ENCODE data around the gene KANSL2.
"Not testable (repeated sequence)": the region's sequence is repeated elsewhere in the genome, so short reads cannot be mapped to it uniquely, and the experiment has no call there.

Gene KANSL2

DNA sequence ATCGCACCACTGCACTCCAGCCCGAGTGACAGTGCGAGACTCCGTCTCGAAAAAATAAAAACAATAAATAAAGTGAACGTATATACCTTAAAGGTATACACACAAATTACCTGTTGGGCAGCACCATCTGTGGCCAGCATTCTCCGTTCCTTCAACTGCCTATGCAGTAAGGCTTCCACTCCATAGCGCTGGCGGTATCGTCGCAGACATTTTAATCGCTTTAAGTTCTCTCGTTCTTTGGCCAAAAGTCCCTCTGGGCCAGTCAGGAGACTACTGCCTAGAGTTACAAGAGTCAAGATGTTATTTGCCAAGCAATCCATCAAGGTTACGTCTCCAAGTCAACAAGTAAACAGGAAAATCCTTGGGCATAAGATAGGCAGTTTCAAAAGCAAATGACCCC, 13.0 kb downstream of the KANSL2 start:
- Histone ChIP-seq H3K9ac (ENCODE audit: low read length) (no peak overlapping the region), H4K5ac (ENCODE audit: low read length) (no peak overlapping the region), H3K56ac (ENCODE audit: low read length) (no peak overlapping the region), H3K4me2 (ENCODE audit: low read length) (no peak overlapping the region), H3K4me3 (ENCODE audit: low read length) (no peak overlapping the region), H3K23ac (ENCODE audit: low read length) (no peak overlapping the region), H3K18ac (ENCODE audit: low read length) (no peak overlapping the region), H3K79me1 (ENCODE audit: low read length) (peaks cover 1% of the 10 kb centered on the region), H2BK120ac (ENCODE audit: low read depth, low read length) (no peak overlapping the region), H2BK15ac (replicated peaks; ENCODE audit: low read depth) (no peak overlapping the region), H3K36me3 (ENCODE audit: control insufficient read depth, insufficient read depth, low read length) (peaks cover 8% of the 10 kb centered on the region), H3K79me2 (ENCODE audit: control insufficient read depth, insufficient read depth, low read length) (peaks cover 5% of the 10 kb centered on the region), H4K8ac (ENCODE audit: low read depth, low read length) (no peak overlapping the region), H2BK5ac (ENCODE audit: low read length) (no peak overlapping the region), H3K4ac (ENCODE audit: low read depth, low read length) (no peak overlapping the region), H3K27me3 (ENCODE audit: insufficient read depth, low read length, poor library complexity) (no peaks in the 10 kb centered on the region), H3K4me1 (ENCODE audit: control insufficient read depth, low read depth, low read length) (no peaks in the 10 kb centered on the region), H2AK5ac (ENCODE audit: low read length) (no peak overlapping the region), H3K27ac (ENCODE audit: low read depth, low read length) (no peak overlapping the region)
- WGBS (ENCODE audit: extremely low coverage, insufficient coverage, low lambda C conversion rate), result no CpG with 5 or more reads among the region's 14 CpGs
- DNase-seq, result no peak

DNA sequence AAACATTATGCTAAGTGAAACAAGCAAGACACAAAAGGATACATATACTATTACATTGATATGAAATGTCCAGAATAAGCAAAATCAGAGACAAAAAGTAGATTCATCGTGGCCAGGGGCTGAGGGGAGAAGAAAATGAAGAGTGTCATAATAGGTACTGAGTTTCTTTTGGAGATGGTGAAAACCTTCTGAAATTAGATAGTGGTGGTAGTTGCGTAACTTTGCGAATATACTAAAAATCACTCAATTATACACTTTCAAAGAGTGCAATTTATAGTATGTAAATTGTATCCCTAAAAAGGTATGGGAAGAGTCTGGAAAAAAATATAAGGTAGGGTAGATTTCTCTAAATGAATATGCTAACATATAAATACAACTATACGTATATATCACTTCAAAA, 22.2 kb downstream of the KANSL2 start:
- WGBS (ENCODE audit: extremely low coverage, insufficient coverage, low lambda C conversion rate), result no CpG with 5 or more reads among the region's 4 CpGs
- Histone ChIP-seq H3K9ac (ENCODE audit: low read length) (no peak overlapping the region), H2BK5ac (ENCODE audit: low read length) (no peak overlapping the region), H3K4me1 (ENCODE audit: control insufficient read depth, low read depth, low read length) (no peaks in the 10 kb centered on the region), H3K36me3 (ENCODE audit: control insufficient read depth, insufficient read depth, low read length) (peaks cover 5% of the 10 kb centered on the region), H4K5ac (ENCODE audit: low read length) (no peak overlapping the region), H3K23ac (ENCODE audit: low read length) (no peak overlapping the region), H3K4ac (ENCODE audit: low read depth, low read length) (no peak overlapping the region), H3K56ac (ENCODE audit: low read length) (no peak overlapping the region), H3K18ac (ENCODE audit: low read length) (no peak overlapping the region), H3K79me1 (ENCODE audit: low read length) (no peaks in the 10 kb centered on the region), H2BK15ac (replicated peaks; ENCODE audit: low read depth) (no peak overlapping the region), H3K4me3 (ENCODE audit: low read length) (no peak overlapping the region), H3K27me3 (ENCODE audit: insufficient read depth, low read length, poor library complexity) (no peaks in the 10 kb centered on the region), H3K27ac (ENCODE audit: low read depth, low read length) (no peak overlapping the region), H2BK120ac (ENCODE audit: low read depth, low read length) (no peak overlapping the region), H3K79me2 (ENCODE audit: control insufficient read depth, insufficient read depth, low read length) (no peaks in the 10 kb centered on the region), H3K4me2 (ENCODE audit: low read length) (no peak overlapping the region), H4K8ac (ENCODE audit: low read depth, low read length) (no peak overlapping the region), H2AK5ac (ENCODE audit: low read length) (no peak overlapping the region)
- no peak for DNase-seq

DNA sequence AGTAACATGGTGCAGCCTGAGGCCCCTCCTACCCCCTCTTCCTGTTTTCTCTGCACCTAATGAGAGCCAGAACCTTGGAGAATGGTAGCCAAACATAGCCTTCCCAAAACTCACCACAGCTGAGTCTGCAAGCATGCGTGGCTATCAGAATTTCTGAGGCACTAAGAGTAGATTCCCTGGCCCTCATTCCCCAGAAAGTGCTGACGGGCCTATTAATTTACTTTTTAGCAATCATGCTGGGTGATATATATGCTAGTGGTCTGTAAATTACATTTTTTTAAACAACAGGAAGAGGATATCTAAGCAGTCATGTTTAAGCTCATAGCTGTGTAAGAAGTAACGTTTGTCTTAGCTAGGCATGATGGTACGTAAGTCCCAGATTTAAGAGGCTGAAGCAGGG, 30.4 kb downstream of the KANSL2 start:
- Histone ChIP-seq H3K4me1 (ENCODE audit: control insufficient read depth, low read depth, low read length) (no peaks in the 10 kb centered on the region), H3K27ac (ENCODE audit: low read depth, low read length) (no peak overlapping the region), H3K56ac (ENCODE audit: low read length) (no peak overlapping the region), H3K9ac (ENCODE audit: low read length) (no peak overlapping the region), H3K36me3 (ENCODE audit: control insufficient read depth, insufficient read depth, low read length) (peaks cover 6% of the 10 kb centered on the region), H3K27me3 (ENCODE audit: insufficient read depth, low read length, poor library complexity) (no peaks in the 10 kb centered on the region), H4K8ac (ENCODE audit: low read depth, low read length) (no peak overlapping the region), H3K4me3 (ENCODE audit: low read length) (no peak overlapping the region), H3K4ac (ENCODE audit: low read depth, low read length) (no peak overlapping the region), H2AK5ac (ENCODE audit: low read length) (no peak overlapping the region), H2BK120ac (ENCODE audit: low read depth, low read length) (no peak overlapping the region), H4K5ac (ENCODE audit: low read length) (no peak overlapping the region), H2BK5ac (ENCODE audit: low read length) (no peak overlapping the region), H3K4me2 (ENCODE audit: low read length) (no peak overlapping the region), H3K79me1 (ENCODE audit: low read length) (no peaks in the 10 kb centered on the region), H3K23ac (ENCODE audit: low read length) (no peak overlapping the region), H3K79me2 (ENCODE audit: control insufficient read depth, insufficient read depth, low read length) (no peaks in the 10 kb centered on the region), H2BK15ac (replicated peaks; ENCODE audit: low read depth) (no peak overlapping the region), H3K18ac (ENCODE audit: low read length) (no peak overlapping the region)
- WGBS (ENCODE audit: extremely low coverage, insufficient coverage, low lambda C conversion rate), result no CpG with 5 or more reads among the region's 4 CpGs
- no peak for DNase-seq

DNA sequence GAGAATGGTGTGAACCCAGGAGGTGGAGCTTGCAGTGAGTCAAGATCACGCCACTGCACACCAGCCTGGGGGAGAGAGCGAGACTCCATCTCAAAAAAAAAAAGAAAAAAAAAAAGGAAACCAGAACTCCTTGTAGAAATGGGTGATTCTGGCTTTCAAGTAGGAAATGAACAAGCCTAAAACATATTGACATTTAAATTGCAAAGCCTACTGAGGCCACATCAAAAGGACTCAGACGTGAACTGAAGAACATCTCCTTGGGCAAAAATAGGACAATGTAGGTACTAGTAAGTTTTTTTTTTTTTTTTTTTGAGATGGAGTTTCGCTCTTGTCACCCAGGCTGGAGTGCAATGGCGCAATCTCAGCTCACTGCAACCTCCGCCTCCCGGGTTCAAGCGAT, 36.7 kb downstream of the KANSL2 start:
- not testable (repeated sequence) for H3K79me2 ChIP-seq (ENCODE audit: control insufficient read depth, insufficient read depth, low read length); H2BK5ac ChIP-seq (ENCODE audit: low read length); H3K18ac ChIP-seq (ENCODE audit: low read length); H4K8ac ChIP-seq (ENCODE audit: low read depth, low read length); H3K36me3 ChIP-seq (ENCODE audit: control insufficient read depth, insufficient read depth, low read length); H3K4ac ChIP-seq (ENCODE audit: low read depth, low read length); H2AK5ac ChIP-seq (ENCODE audit: low read length); H3K23ac ChIP-seq (ENCODE audit: low read length); H3K79me1 ChIP-seq (ENCODE audit: low read length); H3K9ac ChIP-seq (ENCODE audit: low read length); DNase-seq; H3K27me3 ChIP-seq (ENCODE audit: insufficient read depth, low read length, poor library complexity); H3K4me2 ChIP-seq (ENCODE audit: low read length); H4K5ac ChIP-seq (ENCODE audit: low read length); H2BK120ac ChIP-seq (ENCODE audit: low read depth, low read length); H3K56ac ChIP-seq (ENCODE audit: low read length); H2BK15ac ChIP-seq (replicated peaks; ENCODE audit: low read depth); H3K27ac ChIP-seq (ENCODE audit: low read depth, low read length); H3K4me1 ChIP-seq (ENCODE audit: control insufficient read depth, low read depth, low read length); H3K4me3 ChIP-seq (ENCODE audit: low read length)
- WGBS (ENCODE audit: extremely low coverage, insufficient coverage, low lambda C conversion rate), result no CpG with 5 or more reads among the region's 8 CpGs

DNA sequence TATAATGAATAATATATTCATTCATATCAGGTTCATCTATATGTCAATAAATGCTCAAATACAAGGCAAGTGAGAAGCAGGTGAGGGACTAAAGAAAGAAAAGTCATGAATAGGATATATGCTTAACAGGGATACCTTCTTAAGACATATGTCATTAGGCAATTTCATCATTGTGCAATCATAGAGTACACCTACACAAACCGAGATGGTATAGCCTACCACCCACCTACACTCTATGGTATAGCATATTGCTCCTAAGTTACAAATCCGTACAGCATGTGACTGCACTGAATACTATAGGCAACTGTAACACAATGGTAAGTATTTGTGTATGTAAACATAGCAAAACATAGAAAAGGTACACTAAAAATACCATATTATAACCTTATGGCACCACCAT, 39.0 kb downstream of the KANSL2 start:
- Histone ChIP-seq H3K4me2 (ENCODE audit: low read length) (no peak overlapping the region), H3K36me3 (ENCODE audit: control insufficient read depth, insufficient read depth, low read length) (peaks cover 4% of the 10 kb centered on the region), H3K27ac (ENCODE audit: low read depth, low read length) (no peak overlapping the region), H3K23ac (ENCODE audit: low read length) (no peak overlapping the region), H2AK5ac (ENCODE audit: low read length) (no peak overlapping the region), H3K4me3 (ENCODE audit: low read length) (no peak overlapping the region), H2BK5ac (ENCODE audit: low read length) (no peak overlapping the region), H3K9ac (ENCODE audit: low read length) (no peak overlapping the region), H3K79me1 (ENCODE audit: low read length) (no peaks in the 10 kb centered on the region), H3K56ac (ENCODE audit: low read length) (no peak overlapping the region), H4K5ac (ENCODE audit: low read length) (no peak overlapping the region), H3K27me3 (ENCODE audit: insufficient read depth, low read length, poor library complexity) (no peaks in the 10 kb centered on the region), H3K79me2 (ENCODE audit: control insufficient read depth, insufficient read depth, low read length) (no peaks in the 10 kb centered on the region), H3K4ac (ENCODE audit: low read depth, low read length) (no peak overlapping the region), H2BK120ac (ENCODE audit: low read depth, low read length) (no peak overlapping the region), H3K4me1 (ENCODE audit: control insufficient read depth, low read depth, low read length) (no peaks in the 10 kb centered on the region), H4K8ac (ENCODE audit: low read depth, low read length) (no peak overlapping the region), H2BK15ac (replicated peaks; ENCODE audit: low read depth) (no peak overlapping the region), H3K18ac (ENCODE audit: low read length) (no peak overlapping the region)
- no peak for DNase-seq
- WGBS (ENCODE audit: extremely low coverage, insufficient coverage, low lambda C conversion rate), result no CpG with 5 or more reads among the region's 2 CpGs

DNA sequence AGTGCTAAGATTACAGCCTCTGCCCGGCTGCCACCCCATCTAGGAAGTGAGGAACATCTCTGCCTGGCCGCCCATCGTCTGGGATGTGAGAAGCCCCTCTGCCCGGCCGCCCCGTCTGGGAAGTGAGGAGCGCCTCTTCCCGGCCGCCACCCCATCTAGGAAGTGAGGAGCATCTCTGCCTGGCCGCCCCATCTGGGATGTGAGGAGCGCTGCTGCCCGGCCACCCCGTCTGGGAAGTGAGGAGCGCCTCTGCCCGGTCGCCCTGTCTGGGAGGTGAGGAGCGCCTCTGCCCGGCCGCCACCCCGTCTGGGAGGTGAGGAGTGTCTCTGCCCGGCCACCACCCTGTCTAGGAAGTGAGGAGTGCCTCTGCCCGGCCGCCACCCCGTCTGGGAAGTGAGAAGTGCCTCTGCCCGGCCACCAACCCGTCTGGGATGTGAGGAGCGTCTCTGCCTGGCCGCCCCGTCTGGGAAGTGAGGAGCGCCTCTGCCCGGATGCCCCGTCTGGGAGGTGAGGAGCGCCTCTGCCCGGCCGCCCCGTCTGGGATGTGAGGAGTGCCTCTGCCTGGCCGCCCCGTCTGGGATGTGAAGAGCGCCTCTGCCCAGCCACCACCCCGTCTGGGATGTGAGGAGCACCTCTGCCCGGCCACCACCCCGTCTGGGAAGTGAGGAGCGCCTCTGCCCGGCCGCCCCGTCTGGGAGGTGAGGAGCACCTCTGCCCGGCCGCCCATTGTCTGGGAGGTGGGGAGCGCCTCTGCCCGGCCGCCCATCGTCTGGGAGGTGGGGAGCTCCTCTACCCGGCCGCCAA, 40.1 kb downstream of the KANSL2 start:
- not testable (repeated sequence) for H3K4me3 ChIP-seq (ENCODE audit: low read length); DNase-seq; H3K79me1 ChIP-seq (ENCODE audit: low read length); H3K4me1 ChIP-seq (ENCODE audit: control insufficient read depth, low read depth, low read length); H3K27me3 ChIP-seq (ENCODE audit: insufficient read depth, low read length, poor library complexity); H2AK5ac ChIP-seq (ENCODE audit: low read length); H2BK120ac ChIP-seq (ENCODE audit: low read depth, low read length); H3K4me2 ChIP-seq (ENCODE audit: low read length); H3K18ac ChIP-seq (ENCODE audit: low read length); H3K23ac ChIP-seq (ENCODE audit: low read length); H3K36me3 ChIP-seq (ENCODE audit: control insufficient read depth, insufficient read depth, low read length); H4K8ac ChIP-seq (ENCODE audit: low read depth, low read length); H3K4ac ChIP-seq (ENCODE audit: low read depth, low read length); H3K9ac ChIP-seq (ENCODE audit: low read length); H2BK5ac ChIP-seq (ENCODE audit: low read length); H3K56ac ChIP-seq (ENCODE audit: low read length); H4K5ac ChIP-seq (ENCODE audit: low read length); H3K27ac ChIP-seq (ENCODE audit: low read depth, low read length); H3K79me2 ChIP-seq (ENCODE audit: control insufficient read depth, insufficient read depth, low read length); H2BK15ac ChIP-seq (replicated peaks; ENCODE audit: low read depth)
- no CpG with 5 or more reads among the region's 54 CpGs for WGBS (ENCODE audit: extremely low coverage, insufficient coverage, low lambda C conversion rate)
